T-helper 2 cell treated with Interferon-gamma antibody and Interleukin-4, amounts not matched to agents 100 ng/mL and 5 ng/mL, for 36 hours (primary cell): Measurements from ENCODE around the gene TERT. TPM values are rescaled to one million over a fixed set of nuclear protein-coding genes. Genes with fewer than 3 reads are reported as not detected.
"Not testable (repeated sequence)": the region's sequence is repeated elsewhere in the genome, so short reads cannot be mapped to it uniquely, and the experiment has no call there.

ENCODE experiments used
- intact Hi-C: fragments of 100-400 bp; cut with micrococcal nuclease; formaldehyde crosslinking; loops from one replicate; pipeline ENCODE4 v1.15.1; 2023
- total RNA-seq: library from RNA; stranded (reverse); gene quantifications from 2 replicates; pipeline ENCODE4 v1.2.3, GENCODE V29; 2022

The TERT gene
- total RNA-seq, 1 donor from 2014 or later, result 9.0 TPM

DNA sequence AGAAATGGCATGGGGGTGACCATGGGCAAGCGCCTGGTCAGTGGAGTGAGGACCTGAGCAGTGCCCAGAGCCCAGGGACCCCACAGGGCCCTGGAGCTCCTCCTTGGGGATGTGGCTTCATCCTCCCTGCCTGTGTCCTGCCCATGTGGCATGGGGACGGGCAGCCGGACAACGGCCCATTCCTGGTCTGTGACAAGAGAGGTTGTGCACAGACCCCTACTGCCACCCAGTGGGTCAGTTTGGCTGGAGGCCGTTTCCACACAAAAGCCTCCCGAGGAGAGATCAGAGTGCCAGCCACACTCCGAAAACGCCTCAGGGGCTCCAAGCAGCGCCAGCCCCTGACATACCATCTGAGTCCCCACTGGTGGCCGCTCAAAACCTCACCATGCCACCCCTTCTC, 49.9 kb downstream of the TERT start:
- intact Hi-C loops, result no loop called here

DNA sequence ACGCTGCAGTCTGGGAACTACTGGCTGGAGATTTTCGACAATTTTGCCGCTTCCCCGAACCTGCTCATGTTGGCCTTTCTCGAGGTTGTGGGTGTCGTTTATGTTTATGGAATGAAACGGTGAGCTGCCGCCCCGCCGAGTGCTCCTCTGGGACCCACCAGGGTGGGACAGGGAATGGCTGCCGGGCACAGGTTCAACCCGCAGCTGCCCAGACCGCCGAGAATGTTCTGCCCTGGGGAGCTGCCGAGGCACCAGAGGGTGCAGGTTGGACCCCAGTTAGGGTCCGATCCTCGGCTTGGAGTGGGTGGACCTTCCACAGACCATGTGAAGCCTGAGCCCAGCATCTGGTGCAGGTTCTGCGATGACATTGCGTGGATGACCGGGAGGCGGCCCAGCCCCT, 50.6 kb downstream of the TERT start:
- intact Hi-C loops, result no loop called here

DNA sequence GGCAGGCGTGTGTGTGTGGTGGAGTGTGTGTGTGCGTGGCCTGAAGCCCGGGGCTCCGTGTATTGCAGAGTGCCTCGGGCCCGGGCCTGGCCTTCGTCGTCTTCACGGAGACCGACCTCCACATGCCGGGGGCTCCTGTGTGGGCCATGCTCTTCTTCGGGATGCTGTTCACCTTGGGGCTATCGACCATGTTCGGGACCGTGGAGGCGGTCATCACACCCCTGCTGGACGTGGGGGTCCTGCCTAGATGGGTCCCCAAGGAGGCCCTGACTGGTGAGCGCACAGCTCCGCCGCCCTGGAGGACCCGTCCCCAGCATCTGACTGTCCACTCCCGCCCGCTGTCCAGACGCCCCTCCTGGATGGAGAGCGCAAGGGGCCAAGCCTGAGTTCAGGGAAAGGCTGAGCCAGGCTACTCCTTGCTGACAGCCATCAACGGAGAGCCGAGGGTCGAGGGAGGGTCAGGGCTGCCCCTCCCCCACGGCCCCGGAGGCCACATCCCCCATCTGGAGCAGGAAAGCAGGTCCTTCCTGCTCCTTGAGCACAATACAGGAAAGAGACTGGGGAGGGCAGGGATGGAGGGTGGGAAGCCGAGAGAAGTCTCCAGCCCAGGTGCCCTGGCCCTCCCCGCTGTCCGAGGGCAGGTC, 51.3 kb downstream of the TERT start:
- intact Hi-C loops, result no loop called here

DNA sequence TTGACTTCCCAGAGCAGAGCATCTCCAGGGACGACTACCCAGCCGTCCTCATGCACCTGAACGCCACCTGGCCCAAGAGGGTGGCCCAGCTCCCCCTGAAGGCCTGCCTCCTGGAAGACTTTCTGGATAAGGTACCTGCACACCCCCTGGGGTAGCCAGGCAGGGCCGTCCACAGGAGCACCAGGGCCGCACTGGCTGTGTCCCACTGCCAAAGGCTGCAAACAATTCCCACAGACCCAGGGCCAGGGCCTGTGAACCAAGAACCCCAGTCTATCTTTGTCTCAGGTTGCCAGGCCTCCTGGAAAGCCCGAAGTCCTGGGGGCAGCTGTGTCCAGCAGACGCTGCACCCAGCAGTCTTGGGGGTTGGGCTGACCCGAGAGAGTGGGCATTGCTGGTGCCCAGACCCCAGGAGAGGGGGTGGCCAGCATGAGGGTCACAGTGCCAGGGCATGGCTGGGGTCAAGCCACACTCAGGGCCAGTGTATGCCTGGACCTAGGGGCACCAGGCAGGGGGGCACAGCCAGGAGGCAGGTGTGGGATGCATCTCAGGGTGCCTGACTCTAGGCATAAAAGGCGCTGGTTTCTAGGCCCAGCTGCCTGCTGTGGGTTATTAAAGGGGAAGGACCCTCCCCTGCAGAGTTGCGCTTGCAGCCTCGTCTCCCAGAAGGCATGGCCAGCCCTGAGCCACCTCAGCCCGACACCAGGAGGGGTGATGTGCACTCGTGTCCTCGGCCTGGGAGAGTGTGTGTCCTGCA, 52.0 kb downstream of the TERT start:
- intact Hi-C loops, result no loop called here

DNA sequence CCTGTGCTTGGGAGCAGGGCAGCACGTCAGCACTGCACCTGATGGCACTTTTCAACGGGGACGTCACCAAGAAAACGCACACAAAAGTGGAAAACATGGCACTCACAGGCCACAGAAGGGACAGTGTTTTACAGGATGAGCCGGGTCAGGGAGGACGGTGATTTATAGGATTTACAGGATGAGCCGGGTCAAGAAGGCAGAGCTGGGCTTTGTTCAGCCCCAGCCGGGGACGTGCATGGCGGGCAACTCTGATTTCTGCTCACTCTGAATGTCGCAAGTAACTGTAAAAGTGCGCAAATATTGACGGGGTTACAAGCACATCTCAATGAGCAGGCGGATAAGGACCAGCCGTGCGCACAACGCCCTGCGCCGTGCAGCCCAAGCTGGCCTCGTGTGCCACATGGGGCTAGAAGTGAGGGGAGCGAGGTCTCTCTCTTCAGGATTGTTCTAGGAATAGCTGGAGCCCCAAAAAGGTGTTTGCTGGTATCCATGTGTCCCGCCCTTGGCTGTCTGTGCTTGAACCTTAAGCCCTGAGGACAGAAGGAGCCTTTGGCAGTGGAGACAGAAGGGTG, 53.3 kb downstream of the TERT start:
- intact Hi-C loops, result no loop called here

DNA sequence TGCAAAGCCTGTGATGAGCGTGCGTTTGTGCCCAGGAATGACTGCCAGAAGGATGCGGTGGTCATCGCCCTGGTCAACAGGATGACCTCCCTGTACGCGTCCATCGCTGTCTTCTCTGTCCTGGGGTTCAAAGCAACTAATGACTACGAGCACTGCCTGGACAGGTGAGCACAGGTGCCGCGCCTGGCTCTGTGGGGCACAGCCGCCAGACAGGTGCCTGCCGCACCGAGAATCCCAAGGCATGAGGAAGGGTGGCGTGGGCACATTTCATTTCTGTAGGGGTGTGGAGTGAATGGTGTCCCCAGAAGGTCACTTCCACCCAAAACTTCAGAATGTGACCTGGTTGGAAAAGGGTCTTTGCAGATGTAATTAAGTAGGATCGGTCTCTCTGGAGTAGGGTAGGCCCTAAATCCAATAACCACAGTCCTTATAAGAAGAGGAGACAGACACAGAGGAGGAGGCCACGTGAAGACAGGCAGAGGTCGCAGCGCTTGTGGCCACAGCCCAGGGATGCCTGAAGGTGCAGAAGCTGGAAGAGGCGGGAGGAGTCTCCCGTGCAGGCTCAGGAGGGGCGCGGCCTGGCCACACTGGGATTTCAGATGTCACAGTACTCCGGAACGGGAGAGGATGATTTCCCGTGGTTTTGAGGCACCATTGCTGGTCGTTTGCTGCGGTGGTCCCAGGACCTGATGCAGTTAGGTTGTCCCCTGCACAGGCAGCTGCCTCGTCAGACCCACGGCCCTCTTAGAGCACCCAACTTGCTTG, 54.2 kb downstream of the TERT start:
- intact Hi-C loops, result no loop called here

DNA sequence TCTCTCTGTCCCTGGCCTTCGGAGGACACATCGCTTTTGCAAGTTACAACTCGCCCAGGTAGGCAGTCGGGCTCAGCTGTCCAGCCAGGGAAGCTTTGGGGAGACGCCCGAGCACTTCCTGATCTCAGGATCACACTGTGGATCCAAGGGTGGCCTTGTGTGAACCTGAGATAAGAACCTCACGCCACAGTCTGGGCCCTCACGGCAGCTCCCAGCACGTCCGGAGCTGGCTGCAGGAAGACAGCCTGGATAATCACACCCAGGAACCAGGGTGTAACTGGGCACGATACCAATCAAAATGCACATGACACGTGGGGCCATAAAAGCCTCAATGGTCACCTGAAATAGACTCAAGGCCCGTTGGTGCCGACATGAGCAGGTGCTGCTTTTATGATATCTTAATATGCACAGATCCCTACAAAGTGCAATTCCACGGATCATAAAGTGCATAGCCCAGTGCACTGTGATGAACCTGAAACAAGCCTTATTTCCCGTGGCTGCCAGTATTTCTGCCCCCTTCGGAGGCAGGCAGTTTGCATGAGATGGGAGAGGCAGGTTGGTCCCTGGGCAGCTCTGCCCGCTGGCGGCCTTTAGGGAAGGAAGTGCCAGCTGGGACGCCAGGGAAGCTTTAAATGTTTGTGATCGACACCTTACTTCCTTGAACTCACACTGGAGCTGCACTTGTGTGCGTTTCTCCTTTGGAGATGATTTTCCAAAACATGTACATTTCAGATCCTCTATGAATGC, 55.2 kb downstream of the TERT start:
- intact Hi-C loops, result no loop called here

DNA sequence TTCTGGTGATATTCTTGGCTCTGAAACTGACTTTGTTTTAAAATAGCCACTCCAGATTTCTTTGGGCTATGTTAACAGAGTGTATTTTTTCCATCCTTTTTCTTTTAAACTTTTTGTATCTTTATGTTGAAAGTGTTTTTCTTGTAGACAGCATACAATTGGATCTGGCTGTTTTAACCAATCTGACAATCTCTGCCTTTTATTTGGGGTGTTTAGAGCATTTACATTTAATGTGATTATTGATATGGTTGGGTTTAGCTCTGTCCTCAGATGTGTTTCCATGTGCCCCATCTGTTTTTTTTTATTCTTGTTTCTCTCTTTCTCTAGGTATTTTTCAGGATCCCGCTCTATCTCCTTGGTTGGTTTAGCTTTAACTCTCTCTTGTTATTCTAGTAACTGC, 59.0 kb downstream of the TERT start:
- intact Hi-C loops, result no loop called here

DNA sequence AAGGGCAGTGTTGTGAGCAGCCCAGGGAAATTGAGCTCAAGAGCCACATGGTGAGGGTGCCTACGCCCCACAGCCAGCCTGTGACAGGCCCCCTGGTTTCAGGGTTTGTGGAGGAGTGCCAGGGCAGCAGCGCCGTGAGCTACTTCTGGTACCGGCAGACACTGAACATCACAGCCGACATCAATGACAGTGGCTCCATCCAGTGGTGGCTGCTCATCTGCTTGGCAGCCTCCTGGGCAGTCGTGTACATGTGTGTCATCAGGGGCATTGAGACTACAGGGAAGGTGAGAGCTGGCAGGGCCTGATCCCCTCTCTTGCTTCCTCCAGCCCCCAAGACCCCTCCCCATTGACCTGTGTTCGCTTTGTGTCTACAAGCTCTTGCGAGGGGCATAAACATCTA, 59.5 kb downstream of the TERT start:
- intact Hi-C loops, result no loop called here

DNA sequence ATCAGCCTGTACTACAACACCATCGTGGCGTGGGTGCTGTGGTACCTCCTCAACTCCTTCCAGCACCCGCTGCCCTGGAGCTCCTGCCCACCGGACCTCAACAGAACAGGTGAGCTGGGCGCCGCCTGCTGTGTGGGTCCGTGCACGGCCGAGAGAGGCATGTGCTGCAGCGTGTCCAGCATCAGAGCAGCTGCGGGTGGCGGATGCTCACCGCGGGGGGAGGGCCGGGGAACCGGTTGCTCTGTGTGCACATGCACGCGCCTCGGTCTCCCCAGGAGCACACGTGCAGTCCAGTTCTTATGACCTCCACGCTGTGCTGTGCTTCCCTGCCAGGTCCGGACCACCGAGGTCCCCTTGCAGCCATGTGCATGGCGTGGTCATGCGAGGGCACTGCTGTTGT, 62.1 kb downstream of the TERT start:
- intact Hi-C loops, result no loop called here

DNA sequence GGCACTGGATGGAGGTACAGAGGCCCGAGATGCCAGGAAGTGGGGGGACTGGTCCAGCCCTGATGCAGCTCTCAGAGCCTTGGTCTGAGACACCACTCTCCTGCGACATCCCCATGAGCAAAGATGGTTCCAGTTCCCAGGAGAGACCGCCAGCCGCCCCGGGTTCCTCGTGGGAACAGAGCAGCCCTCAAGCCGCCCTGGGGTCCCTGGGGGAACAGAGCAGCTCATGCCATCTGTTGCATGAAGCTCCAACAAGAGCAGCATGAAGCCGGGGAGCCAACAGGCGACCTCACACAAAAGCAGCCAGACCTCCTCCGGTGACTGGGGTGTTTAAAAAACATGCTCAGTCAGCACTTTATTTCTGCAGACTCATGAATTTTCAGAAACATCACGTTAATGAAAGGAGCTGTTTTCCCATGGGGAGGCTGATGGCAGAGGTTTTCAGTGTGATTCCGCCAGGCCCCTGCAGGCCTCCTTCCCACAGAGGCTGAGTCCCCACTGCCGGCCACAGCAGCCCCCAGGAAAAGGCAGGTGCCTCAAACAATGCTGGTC, 63.4 kb downstream of the TERT start:
- intact Hi-C loops, result no loop called here

DNA sequence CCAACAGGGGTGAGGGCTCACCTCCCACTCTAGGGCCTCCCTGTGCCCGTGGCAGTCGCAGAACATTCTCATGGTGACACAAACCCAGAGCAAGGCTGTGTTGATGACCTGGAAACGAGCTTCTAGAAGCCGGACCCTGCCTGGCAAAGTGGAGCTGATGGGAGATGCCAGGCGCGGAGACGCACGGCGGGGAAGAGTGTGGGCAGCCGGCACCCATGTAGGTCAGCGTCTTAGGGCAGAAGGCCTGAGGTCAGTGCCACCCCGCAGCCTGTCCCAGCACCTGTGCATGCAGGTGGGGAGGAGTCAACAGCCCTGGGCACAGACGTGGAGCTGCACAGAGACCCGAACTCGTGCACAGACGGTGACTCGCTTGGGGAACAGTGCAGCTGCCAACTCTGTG, 64.3 kb downstream of the TERT start:
- intact Hi-C loops, result no loop called here

DNA sequence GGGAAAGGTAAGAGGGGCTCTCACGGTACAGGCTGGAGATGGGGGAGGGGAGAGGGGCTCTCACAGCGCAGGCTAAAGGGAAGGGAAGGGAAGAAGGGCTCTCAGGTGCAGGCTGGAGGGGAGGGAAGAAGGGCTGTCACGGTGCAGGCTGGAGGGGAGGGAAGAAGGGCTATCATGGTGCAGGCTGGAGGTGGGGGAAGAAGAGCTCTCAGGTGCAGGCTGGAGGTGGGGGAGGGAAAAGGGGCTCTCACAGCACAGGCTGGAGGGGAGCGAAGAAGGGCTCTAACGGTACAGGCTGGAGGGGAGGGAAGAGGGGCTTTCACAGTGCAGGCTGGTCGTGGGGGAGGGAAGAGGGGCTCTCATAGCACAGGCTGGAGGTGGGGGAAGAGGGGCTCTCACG, 65.0 kb downstream of the TERT start:
- intact Hi-C loops, result no loop called here

DNA sequence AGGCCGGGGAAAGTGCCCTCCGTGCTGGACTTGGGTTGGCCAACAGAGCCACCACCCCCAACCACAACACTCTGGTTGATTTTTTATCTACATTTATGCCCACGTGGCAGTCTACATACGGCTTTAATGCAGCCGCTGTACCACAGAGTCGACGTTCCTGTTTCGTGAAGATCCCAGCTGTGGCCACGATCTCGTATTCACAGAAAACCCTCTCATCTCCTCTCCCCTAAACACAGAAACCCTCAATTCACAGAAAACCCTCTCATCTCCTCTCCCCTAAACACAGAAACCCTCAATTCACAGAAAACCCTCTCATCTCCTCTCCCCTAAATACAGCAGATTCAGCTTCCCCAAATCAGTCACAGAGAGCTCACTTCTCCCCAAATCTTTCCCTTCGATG, 65.8 kb downstream of the TERT start:
- intact Hi-C loops, result not testable (repeated sequence)

DNA sequence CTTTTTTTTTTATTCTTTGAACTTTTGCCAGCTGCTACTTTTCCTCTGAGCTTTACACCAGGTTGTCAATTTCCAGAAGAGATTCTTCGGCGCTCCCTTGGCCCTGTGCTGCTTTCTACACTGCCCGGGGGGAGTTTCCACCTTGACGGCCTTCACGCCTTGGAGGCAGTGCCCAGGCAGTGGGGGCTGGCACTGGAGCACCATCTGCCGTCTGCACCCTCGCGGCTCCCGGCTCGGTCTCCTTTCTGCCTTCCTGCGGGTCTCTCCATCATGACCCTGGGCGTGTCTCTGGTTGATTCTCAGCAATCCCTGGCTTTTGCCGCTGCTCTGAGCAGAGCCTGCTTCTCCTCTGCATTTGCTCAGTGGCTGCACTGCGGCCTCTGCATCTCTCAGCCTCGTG, 66.7 kb downstream of the TERT start:
- intact Hi-C loops, result no loop called here

DNA sequence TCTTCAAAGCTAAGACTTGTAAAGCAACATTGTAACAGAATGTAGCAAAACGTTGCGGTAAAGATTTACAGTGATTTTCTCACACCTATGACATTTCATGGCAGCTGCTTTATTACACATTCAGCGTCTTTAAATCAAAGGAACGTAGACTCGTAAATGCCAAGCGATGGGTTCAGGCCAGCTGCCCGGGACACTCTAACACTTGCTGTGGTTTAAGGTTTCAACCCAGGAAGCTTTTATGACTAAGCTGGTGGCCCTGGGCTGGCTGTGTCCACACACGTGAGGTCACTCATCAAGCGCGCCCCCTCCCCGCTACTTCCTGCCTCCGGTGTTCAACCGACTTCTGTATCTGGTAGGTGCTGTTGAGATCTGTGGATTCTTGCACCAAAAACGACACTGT, 67.2 kb downstream of the TERT start:
- intact Hi-C loops, result no loop called here

DNA sequence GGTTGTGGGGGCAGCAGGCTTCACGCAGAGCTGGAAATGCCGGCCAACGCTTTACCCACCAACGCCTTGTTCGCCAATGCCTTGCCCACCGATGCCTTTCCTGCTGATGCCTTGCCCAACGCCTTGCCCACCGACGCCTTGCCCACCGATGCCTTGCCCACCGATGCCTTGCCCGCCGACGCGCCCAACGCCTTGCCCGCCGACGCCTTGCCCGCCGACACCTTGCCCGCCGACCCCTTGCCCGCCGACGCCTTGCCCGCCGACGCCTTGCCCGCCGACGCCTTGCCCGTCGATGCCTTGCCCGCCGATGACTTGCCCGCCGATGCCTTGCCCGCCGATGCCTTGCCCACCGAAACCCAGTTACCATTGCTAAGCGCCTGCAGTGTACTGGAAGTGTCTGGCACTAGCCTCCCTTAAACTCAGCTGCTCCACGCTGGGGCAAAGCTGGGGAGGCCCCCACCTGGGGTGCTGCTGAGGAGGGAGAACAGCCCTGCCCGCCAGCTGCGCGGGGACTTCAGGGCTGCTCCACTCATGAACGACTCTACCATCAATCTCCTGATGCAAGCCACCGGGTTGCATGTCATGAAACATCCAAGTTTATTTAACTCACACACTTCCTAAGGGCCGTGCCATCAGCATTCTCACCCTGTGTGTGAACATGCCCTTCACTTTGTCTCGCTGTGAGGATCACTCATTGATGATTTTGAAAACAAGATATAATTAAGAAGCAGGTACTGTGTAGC, 67.9 kb downstream of the TERT start:
- intact Hi-C loops, result no loop called here

DNA sequence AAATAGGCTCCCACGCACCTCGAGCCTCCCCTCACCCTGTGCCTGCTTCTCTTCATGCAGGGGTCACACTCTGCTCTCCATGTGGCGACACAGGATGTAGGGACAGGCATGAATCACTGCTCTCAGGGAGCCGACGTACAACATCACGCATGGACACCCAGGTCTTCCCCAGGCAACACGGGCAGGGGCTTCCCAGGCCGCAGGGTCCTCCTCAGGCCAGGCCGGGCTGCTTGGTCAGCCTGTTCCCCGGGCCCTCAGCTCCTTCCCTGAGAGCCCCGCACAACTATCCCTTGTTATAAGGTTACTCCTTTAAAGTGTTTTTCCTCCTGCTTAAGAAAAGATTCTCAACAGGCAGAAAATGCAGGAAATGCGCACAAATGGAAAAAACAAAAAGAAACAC, 68.6 kb downstream of the TERT start:
- intact Hi-C loops, result no loop called here

DNA sequence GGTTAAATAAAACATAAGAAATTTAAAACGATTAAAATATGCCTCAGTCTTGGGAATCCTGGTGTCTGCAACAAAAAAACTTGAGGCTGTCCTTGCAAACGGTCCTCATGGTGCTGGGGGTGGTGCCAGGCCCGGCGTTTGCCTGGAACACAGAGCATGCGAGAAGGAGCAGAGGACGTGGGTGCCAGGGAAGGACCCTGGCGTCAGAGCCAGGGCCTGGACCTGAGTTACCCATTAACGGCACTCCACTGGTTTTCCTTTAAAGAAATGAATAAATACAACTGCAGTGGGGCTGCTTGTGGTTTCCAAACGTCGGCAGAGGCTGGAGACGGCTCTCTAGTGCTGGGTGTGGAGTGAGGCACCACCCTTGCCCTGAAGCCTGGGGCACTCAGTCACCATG, 69.8 kb downstream of the TERT start, which contains the start of gene SLC6A18:
Gene SLC6A18, plus strand, starts transcription at position 301 of the 400 bp plus-strand sequence. Its CDS starts 97 bp downstream, at position 398.
- intact Hi-C loops, result no loop called here

DNA sequence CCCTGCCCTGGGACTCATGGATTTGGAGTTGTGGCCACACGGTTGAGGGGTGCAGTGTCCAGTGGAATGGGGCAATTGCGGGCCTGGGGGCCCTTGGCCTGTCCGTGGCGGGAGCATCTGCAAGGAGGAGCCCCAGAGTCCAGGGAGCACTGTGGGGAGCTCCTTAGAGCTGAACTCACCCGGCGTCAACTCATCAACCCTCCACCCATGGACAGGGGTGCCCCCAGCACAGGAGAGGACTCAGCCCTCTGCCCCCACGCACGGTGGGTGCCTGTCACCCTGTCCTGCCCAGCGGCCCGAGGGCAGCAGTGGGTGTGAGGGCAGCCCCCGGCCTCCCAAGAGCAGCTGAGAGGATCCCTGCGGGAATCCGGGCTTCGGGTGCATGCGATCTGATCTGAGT, 70.2 kb downstream of the TERT start:
- intact Hi-C loops, result no loop called here
